GM23248 (cell line): ENCODE data around the gene PLXNB1. TPM values are rescaled to one million over a fixed set of nuclear protein-coding genes. Genes with fewer than 3 reads are reported as not detected.
A peak's percentile ranks its signal among the peaks of the same experiment; 100 is the strongest.

ENCODE experiments used
- DNase-seq: peaks from one replicate; pipeline ENCODE4 v3.0.0-alpha.2; 2015
- H2AFZ ChIP-seq: fragments of 200-600 bp; sonication (generic); 2 replicates; pipeline ENCODE4 v1.6.1; 2016; ENCODE audit warnings: antibody characterized with exemption
- H3F3A ChIP-seq: fragments of 200-600 bp; sonication (generic); 2 replicates; pipeline ENCODE4 v1.6.1; 2016; ENCODE audit warnings: mild to moderate bottlenecking, antibody characterized with exemption, mixed run types; ENCODE audit not compliant: insufficient read depth
- H3K27ac ChIP-seq: fragments of 200-600 bp; sonication (generic); 2 replicates; pipeline ENCODE4 v1.5.1; 2016; ENCODE audit warnings: mild to moderate bottlenecking
- H3K27me3 ChIP-seq: fragments of 200-600 bp; sonication (generic); replicated peaks from 2 replicates; pipeline ENCODE4 v1.6.1; 2016; ENCODE audit warnings: mild to moderate bottlenecking; ENCODE audit not compliant: insufficient read depth
- H3K36me3 ChIP-seq: fragments of 200-600 bp; sonication (generic); 2 replicates; pipeline ENCODE4 v1.6.1; 2016; ENCODE audit warnings: low read depth, mild to moderate bottlenecking
- H3K4me1 ChIP-seq: fragments of 200-600 bp; sonication (generic); 2 replicates; pipeline ENCODE4 v1.6.1; 2016; ENCODE audit warnings: mild to moderate bottlenecking; ENCODE audit not compliant: insufficient read depth
- H3K4me2 ChIP-seq: fragments of 200-600 bp; sonication (generic); one replicate; pipeline ENCODE4 v1.6.1; 2016; ENCODE audit warnings: mild to moderate bottlenecking; ENCODE audit not compliant: unreplicated experiment
- H3K4me3 ChIP-seq: fragments of 200-600 bp; sonication (generic); 2 replicates; pipeline ENCODE4 v1.5.1; 2016; ENCODE audit warnings: mild to moderate bottlenecking
- H3K79me2 ChIP-seq: fragments of 200-600 bp; sonication (generic); 2 replicates; pipeline ENCODE4 v1.6.1; 2016; ENCODE audit warnings: mild to moderate bottlenecking; ENCODE audit not compliant: insufficient read depth
- H3K9ac ChIP-seq: fragments of 200-600 bp; sonication (generic); 2 replicates; pipeline ENCODE4 v1.6.1; 2016; ENCODE audit warnings: mild to moderate bottlenecking
- H3K9me2 ChIP-seq: fragments of 200-600 bp; sonication (generic); 2 replicates; pipeline ENCODE4 v1.6.1; 2016; ENCODE audit warnings: mixed run types, mild to moderate bottlenecking, moderate library complexity; ENCODE audit not compliant: insufficient read depth
- H3K9me3 ChIP-seq: fragments of 200-600 bp; sonication (generic); one replicate; pipeline ENCODE4 v1.6.1; 2017; ENCODE audit warnings: low read depth
- H4K20me1 ChIP-seq: fragments of 200-600 bp; sonication (generic); 2 replicates; pipeline ENCODE4 v1.6.0; 2016; ENCODE audit not compliant: insufficient read depth
- EZH2 ChIP-seq: fragments of 200-600 bp; sonication (generic); IDR thresholded peaks from 2 replicates; pipeline ENCODE4 v1.6.1; 2018; ENCODE audit warnings: antibody characterized with exemption, mild to moderate bottlenecking; ENCODE audit not compliant: insufficient read depth, poor library complexity, severe bottlenecking
- EZH2phosphoT487 ChIP-seq: fragments of 200-600 bp; sonication (generic); IDR thresholded peaks from 2 replicates; pipeline ENCODE4 v1.6.1; 2018; ENCODE audit warnings: antibody characterized with exemption, moderate library complexity, mild to moderate bottlenecking, low read depth; ENCODE audit not compliant: insufficient read depth
- WGBS, 2 experiments: methylation state at CpG; one replicate each; pipeline ENCODE4 v1.1.6; 2015 to 2017; ENCODE audit warnings: low lambda C conversion rate in 2 of 2, low coverage in 1 of 2; ENCODE audit errors: missing lambda C conversion rate in 2 of 2; 5-methylcytosine and 5-hydroxymethylcytosine counted together
- in situ Hi-C: fragments of 300-500 bp; cut with MboI; formaldehyde crosslinking; loops from 2 replicates; pipeline ENCODE4 v1.15.0; 2020
- polyA plus RNA-seq: library from polyadenylated mRNA; unstranded; fragments of >200 nt; fragmentation: Nextera tagmentation; extraction: Ambion mirVana; gene quantifications from 2 replicates; pipeline ENCODE4 v1.2.1, GENCODE V29; 2016
- total RNA-seq: library from RNA; depleted of rRNA; stranded (reverse); fragments of >200 nt; shearing (Covaris generic); gene quantifications from 2 replicates; pipeline ENCODE4 v1.2.3, GENCODE V29; 2014

Gene PLXNB1
- total and polyA plus RNA-seq, 2 experiments from 2014 or later: 3.3 to 5.5 TPM

DNA sequence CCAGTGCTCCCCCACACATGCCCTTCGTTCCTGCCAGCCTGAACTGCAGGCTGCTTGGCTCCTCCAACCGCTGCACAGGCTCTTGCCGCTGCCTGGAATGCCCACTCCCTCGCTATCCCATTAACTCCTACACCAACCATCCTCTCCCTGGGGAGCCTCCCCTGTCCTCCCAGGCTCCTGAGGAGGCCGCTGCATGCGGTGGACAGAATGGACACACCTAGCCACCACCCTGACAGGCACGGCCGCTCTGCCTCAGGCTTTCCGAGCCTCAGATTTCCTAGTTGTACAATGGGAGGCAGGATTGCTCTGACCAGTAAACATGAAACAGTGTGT is 2.3 kb downstream of the PLXNB1 start:
- no peak overlapping the region for H3K4me3 ChIP-seq
- no peak overlapping the region for H3K9ac ChIP-seq
- 44 to 56% methylated on average over 9 of the region's 9 CpGs for WGBS, 2 experiments
- H3K4me2 ChIP-seq: no peak overlapping the region
- DNase-seq: no peak
- H4K20me1 ChIP-seq: no peaks in the 10 kb centered on the region
- no peaks in the 10 kb centered on the region for H3K27me3 ChIP-seq
- in situ Hi-C loops: no loop called here
- H3K4me1 ChIP-seq: peaks cover 3% of the 10 kb centered on the region; the same call in 1 of the 2 replicates
- H3K27ac ChIP-seq: no peak overlapping the region
- TF ChIP-seq EZH2phosphoT487 (no peak), EZH2 (no peak)
- no peaks in the 10 kb centered on the region for H3K36me3 ChIP-seq
- no peaks in the 10 kb centered on the region for H3K79me2 ChIP-seq
- no peak overlapping the region for H2AFZ ChIP-seq
- 0 out of 2 replicates have a peak, but pooled peaks cover 4% of the 10 kb centered on the region for H3F3A ChIP-seq
- H3K9me3 ChIP-seq: no peaks in the 10 kb centered on the region
- no peaks in the 10 kb centered on the region for H3K9me2 ChIP-seq

DNA sequence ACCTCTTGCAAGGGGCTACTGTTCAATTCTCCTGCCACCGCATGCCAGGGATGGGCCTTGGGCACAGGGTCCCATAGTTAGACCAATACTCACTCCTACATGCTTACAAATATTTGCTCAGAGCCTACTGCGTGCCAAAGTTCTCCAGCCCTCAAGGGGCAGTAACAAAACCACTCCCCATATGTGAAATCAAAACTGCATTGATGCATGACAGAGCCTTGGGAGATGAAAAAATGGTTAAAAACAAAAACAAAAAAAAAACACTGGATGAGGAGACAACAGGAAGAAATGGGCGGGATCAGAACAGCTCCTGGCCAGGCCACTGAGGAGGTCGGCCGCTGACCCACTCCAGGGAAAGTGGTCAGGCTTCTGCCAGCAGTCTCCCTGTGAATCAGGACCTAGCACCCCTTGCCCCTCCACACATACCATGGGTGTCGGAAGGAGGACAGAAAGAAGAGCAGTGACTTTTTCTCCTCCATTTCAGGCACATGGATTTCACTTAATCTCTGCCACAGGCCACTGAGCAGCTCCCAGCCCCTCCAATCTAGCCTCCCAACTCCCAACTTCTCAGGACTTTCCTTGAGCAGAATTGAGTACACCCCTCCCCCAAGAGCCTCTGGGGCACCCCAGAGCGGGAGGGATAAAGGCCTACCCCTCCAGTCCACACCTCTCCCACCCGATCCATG is 2.8 kb downstream of the PLXNB1 start:
- H3K27me3 ChIP-seq: no peaks in the 10 kb centered on the region
- H4K20me1 ChIP-seq: no peaks in the 10 kb centered on the region
- in situ Hi-C loops: no loop called here
- no peak overlapping the region for H3K27ac ChIP-seq
- H3K4me1 ChIP-seq: peaks cover 3% of the 10 kb centered on the region; the same call in 1 of the 2 replicates
- H2AFZ ChIP-seq: no peak overlapping the region
- no peak overlapping the region for H3K4me2 ChIP-seq
- no peaks in the 10 kb centered on the region for H3K9me3 ChIP-seq
- DNase-seq: peak; percentile 23
- H3K9ac ChIP-seq: no peak overlapping the region
- no peaks in the 10 kb centered on the region for H3F3A ChIP-seq
- no peak overlapping the region for H3K4me3 ChIP-seq
- H3K9me2 ChIP-seq: no peaks in the 10 kb centered on the region
- H3K36me3 ChIP-seq: no peaks in the 10 kb centered on the region
- 48 to 53% methylated on average over 8 of the region's 8 CpGs for WGBS, 2 experiments
- TF ChIP-seq EZH2 (no peak), EZH2phosphoT487 (no peak)
- no peaks in the 10 kb centered on the region for H3K79me2 ChIP-seq

GRCh38 chr3:48426401-48426909 is 3.4 kb downstream of the PLXNB1 start:
- Histone ChIP-seq H3F3A (no peaks in the 10 kb centered on the region), H3K9me3 (no peaks in the 10 kb centered on the region), H3K27me3 (no peaks in the 10 kb centered on the region), H2AFZ (no peak overlapping the region), H3K9ac (no peak overlapping the region), H3K27ac (no peak overlapping the region), H3K4me3 (no peak overlapping the region), H3K4me2 (no peak overlapping the region), H4K20me1 (no peaks in the 10 kb centered on the region), H3K36me3 (no peaks in the 10 kb centered on the region), H3K79me2 (no peaks in the 10 kb centered on the region), H3K4me1 (peaks cover 3% of the 10 kb centered on the region; the same call in 1 of the 2 replicates), H3K9me2 (no peaks in the 10 kb centered on the region)
- no peak for DNase-seq
- 30 to 38% methylated on average over 10 to 11 of the region's 11 CpGs for WGBS, 2 experiments
- in situ Hi-C loops: no loop called here
- no peak for TF ChIP-seq EZH2phosphoT487
- TF ChIP-seq EZH2: no peak

- 59 to 62% methylated on average over 5 to 13 of the region's 13 CpGs for WGBS, 2 experiments
- H3K4me2 ChIP-seq: no peak overlapping the region
- peaks cover 3% of the 10 kb centered on the region; the same call in 1 of the 2 replicates for H3K4me1 ChIP-seq
- no peak overlapping the region for H3K4me3 ChIP-seq
- no peaks in the 10 kb centered on the region for H3K27me3 ChIP-seq
- no peak overlapping the region for H3K27ac ChIP-seq
- no peaks in the 10 kb centered on the region for H4K20me1 ChIP-seq
- in situ Hi-C loops: no loop called here
- H3K9ac ChIP-seq: no peak overlapping the region
- no peaks in the 10 kb centered on the region for H3K36me3 ChIP-seq
- TF ChIP-seq EZH2phosphoT487 (no peak), EZH2 (no peak)
- DNase-seq: no peak
- H3K9me2 ChIP-seq: no peaks in the 10 kb centered on the region
- H3K9me3 ChIP-seq: no peaks in the 10 kb centered on the region
- no peaks in the 10 kb centered on the region for H3K79me2 ChIP-seq
- no peak overlapping the region for H2AFZ ChIP-seq
- no peaks in the 10 kb centered on the region for H3F3A ChIP-seq
These were observed 4.5 kb downstream of the PLXNB1 start for GRCh38 chr3:48425281-48425812.
